Inflammatory macrophage treated with lipopolysaccharide for 1 hour (primary cell): ENCODE measurements around the gene CCDC127.
"Not testable (repeated sequence)": the region's sequence is repeated elsewhere in the genome, so short reads cannot be mapped to it uniquely, and the experiment has no call there.

ENCODE experiments used
- DNase-seq, 2 donors: peaks; one replicate each; pipeline ENCODE4 v3.0.0-alpha.2; 2020 to 2022

The CCDC127 gene

DNA sequence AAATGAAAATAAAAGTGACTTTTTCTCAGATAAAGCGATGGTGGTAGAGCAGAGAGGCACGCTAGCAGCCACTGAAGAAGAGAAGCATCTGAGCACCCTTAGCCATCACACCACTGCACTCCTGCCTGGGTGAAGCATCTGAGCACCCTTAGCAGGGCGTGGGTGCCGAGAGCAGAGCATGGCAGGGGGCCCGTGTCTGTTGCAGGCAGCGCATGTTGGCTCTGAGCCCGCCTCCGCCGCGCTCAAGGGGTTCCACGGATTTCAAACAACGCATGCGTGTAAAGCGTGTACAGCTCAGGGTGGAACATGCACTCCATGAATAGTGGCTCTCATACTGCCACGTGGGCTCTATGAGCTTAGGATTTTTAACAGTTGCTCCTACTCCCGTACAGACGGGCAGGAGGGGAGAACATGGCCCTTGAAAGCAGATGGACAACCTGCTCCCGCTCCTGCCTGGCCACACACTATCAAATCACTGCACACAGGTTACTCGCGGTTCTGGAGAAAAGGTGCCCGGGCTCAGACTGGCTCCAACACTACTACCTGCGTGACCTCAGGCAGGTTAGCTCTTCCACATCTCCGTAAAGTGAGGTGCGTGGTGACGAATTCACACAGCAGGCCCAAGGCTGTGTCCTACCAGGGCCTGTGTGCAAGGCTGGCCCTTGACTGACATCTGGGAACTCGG lies 14.6 kb downstream of the CCDC127 start:
- no peak for DNase-seq

DNA sequence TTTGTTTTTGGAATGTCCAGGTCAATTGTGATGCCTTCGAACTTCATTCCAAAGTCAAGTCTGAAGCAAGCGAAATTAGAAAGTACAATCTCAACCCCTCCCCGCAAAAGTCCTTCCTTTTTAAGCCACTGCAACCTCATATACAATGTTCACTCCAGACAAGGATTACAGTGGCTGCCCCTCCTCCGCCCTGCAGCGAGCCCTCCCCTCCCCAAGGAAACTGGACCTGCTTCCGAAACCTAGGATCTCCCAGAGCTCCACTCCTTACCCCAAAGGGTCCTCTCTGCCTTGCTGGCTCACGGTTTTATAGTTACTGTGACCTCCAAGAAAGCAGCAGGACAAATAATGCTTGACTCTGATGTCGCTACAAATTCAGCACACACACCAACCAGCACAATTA lies 16.3 kb downstream of the CCDC127 start:
- DNase-seq, result no peak

- DNase-seq, result no peak
These were observed 17.0 kb downstream of the CCDC127 start for GRCh38 chr5:200985-201384.

GRCh38 chr5:199950-200645 lies 17.9 kb downstream of the CCDC127 start:
- no peak for DNase-seq

DNA sequence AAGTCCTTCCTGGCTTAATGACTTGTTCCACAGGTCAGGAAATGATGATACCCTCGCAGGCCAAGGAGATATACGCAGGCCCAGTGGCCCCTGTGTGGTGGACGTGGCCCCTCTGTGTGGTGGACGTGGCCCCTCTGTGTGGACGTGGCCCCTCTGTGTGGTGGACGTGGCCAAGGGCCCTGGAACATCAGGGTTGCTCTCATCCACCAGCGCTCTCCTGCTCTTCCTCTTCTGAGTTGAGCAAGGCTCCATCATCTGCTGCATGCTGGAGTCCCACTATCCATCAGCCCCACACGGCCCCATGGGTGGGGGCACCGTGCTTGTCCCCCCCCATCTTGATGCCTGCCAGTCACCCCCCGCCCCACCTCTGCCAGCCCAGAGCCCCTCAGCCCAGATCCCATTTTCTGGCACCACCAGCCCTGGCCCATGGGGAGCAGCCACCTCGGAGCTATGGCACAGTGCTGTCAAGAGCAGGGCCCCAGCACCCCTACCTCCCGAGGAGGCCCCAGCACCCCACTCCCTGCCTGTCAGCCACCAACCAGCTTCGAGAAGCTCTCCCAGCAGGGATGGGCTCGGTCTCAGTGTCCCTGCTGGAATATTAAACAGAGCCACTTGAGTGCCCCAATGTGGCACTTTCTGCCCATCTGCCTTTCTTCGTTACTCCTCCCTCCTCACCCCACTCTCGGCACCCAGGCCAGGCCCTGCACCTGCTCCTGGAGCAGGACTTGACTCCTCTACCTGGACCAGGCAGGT lies 18.6 kb downstream of the CCDC127 start:
- DNase-seq, result no peak

DNA sequence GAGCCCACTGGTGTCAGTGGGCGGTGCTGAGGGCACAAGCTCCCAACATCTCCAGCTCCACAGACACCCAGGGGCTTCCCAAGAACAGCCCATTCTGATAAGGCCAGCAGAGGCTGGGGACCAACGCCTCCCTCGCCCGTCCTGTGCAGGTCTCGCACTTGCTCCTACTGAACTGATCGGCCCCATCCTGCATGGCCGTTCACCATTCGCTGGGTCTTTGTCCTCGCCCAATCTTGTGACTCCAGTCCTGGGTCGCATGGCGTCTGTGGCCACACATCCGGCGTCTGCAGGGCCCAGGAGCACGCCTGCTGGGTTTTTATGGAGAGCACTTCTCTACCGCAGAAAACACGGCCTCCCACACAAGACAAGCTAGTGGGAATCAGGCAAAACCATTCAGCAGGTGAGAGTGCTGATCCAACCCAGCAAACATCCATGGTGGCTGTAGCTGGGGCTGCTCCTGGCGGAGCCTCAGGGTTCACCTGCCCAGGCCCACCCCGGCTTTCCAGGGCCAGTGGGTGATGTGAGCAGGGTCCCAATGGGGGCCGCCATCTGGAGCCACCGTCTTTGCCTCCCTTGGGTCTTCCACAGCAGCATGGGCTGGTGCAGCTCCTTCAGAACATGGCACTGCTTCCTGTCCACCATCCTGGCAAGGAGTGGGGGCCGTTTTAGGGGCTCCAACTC lies 19.3 kb downstream of the CCDC127 start:
- no peak for DNase-seq

- DNase-seq, result no peak
These were observed 20.0 kb downstream of the CCDC127 start for GRCh38 chr5:197892-198489.

- DNase-seq, result not testable (repeated sequence)
These were observed 20.9 kb downstream of the CCDC127 start for GRCh38 chr5:197031-197430.

DNA sequence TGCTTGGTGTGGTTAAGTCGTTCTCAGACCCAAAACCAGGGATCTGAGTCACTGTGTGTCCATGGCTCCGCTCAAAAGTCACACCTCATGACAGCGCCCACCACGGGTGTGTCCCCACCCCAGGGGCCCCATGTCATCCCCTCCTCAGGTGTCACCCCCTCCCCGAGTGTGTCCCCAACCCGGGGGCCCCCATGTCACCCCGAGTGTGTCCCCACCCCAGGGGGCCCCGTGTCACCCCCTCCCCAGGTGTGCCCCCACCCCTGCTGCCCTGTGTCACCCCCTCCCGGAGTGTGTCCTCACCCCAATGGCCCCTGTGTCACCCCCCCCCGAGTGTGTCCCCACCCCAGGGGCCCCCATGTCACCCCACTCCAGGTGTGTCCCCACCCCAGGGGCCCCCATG lies 21.6 kb downstream of the CCDC127 start:
- no peak for DNase-seq

- peak in 1 of 2 donors; percentile 4 for DNase-seq
These were observed 22.4 kb downstream of the CCDC127 start for GRCh38 chr5:195401-196160.

DNA sequence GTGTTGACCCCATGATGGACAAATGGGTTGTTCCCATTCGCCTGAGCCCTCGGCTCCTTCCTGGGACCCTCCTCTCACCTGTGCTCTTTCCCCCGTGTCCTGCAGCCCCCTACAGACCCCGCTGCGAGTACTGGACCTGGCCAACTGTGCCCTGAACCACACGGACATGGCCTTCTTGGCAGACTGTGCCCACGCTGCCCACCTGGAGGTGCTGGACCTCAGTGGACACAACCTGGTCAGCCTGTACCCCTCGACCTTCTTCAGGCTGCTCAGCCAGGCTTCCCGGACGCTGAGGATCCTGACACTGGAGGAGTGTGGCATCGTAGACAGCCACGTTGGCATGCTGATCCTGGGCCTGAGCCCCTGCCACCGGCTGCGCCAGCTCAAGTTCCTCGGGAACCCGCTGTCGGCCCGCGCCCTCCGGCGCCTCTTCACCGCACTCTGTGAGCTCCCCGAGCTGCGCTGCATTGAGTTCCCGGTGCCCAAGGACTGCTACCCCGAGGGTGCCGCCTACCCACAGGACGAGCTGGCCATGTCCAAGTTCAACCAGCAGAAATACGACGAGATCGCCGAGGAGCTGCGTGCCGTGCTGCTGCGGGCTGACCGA lies 23.2 kb downstream of the CCDC127 start:
- DNase-seq, result no peak

- no peak for DNase-seq
These were observed 23.9 kb downstream of the CCDC127 start for GRCh38 chr5:194102-194501.

- no peak for DNase-seq
These were observed 24.8 kb downstream of the CCDC127 start for GRCh38 chr5:192970-193831.

GRCh38 chr5:192691-192969 lies 25.3 kb downstream of the CCDC127 start:
- no peak for DNase-seq

DNA sequence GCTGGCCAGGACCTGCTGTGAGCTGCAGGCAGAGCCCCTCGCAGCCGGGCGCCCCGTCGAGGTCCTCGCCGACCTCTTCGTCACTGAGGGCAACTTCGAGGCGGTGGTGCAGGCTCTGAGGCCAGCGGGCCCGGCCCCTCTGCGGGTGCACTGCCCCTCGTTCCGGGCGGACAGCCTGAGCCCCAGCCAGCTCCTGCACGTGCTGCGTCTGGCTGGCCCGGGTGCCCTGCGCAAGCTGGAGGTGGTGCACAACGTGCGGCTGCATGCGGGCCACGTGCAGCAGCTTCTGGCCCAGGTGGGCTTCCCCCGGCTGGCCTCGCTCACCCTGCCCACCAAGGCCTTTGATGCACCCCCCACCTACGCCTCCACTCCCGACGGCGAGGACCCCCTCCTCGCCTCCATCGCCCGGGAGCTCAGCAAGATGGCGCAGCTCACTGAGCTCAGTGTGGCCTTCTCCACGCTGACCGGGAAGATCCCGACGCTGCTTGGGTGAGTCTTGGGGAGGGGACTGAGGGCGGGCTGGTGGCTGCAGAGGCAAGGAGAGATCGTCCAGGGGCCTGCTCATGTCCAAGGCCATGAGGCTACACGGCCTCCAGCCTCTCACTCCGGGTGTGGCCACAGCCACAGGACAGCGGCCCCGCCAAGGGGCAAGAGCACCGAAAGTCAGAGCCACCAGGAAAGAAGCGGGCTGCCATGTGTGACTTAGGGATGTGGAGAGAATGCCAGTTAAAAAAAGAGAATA lies 25.8 kb downstream of the CCDC127 start:
- DNase-seq, result no peak

DNA sequence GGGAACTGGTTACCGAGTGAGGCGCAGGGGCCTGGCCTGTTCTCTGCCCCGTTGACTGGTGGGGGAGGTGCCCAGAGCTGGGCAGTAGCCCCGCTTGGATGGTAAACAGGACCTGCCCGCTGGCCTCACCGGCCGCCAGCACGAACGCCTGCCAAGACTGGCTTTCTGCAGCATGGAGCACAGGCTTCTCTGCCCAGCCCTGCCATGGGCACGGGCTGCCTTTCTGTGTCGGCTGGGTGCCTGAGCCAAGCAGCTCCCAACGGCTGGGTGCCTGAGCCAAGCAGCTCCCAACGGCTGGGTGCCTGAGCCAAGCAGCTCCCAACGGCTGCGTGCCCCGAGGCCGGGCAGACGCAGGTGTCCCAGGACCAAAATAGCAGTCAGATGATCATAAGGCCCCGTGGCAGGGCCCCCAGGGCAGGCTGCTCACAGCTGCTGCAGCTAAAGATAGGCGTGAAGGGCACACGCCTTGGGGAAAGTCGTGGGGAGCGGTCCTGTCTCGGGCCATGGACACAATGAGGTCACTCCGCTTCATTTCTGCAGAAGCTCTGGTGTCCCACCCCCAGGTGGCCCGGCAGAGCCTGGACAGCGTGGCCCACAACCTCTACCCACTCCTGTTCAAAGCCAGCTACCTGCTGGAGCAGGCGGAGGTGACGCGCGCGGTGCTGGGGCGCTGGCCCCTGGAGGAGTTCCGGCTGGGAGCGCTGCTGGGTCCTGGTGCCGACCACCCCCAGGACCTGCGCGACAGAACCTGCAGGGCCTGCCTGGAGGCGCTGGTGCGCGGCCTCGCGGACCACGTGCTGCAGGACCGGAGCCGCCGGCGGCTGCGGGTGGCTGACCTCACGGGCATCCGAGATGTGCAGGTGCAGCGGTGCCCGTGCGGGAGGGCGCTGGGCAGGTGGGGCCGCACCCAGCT lies 26.7 kb downstream of the CCDC127 start, which contains the start of gene LRRC14B:
TSS of gene LRRC14B (plus strand) at position 460 of the 913 bp plus-strand sequence. CDS start at position 504, 44 bp downstream.
- DNase-seq, result no peak

DNA sequence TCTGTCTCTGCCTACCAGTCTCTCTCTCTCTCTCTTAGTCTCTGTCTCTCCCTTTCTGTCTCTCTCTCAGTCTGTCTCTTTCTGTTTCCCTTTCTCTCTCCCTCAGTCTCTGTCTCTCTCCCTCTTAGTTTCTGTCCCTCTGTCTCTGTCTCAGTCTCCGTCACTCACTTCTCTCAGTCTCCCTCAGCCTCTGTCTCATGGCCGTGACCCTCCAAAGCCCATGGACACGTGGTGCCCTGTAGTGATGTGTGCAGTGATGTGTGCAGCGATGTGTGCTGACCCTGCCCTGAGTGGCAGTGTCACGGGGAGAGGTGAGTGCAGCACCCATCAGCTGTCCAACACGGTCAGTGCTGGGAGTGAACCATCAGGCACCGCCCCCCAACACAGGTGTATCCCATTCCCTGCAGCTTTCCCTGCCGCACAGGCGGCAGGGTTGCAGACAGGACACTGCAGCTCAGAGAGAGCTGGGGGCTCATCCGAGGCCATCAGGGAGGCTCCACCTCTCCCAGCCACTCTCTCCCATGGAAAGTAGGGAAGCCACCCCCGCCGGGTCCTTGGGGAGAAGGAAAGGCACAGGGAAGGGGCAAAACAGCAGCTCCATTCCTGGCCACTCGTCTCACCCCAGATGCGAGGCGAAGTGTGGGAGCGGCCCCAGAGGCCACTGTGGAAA lies 27.5 kb downstream of the CCDC127 start:
- DNase-seq, result no peak

DNA sequence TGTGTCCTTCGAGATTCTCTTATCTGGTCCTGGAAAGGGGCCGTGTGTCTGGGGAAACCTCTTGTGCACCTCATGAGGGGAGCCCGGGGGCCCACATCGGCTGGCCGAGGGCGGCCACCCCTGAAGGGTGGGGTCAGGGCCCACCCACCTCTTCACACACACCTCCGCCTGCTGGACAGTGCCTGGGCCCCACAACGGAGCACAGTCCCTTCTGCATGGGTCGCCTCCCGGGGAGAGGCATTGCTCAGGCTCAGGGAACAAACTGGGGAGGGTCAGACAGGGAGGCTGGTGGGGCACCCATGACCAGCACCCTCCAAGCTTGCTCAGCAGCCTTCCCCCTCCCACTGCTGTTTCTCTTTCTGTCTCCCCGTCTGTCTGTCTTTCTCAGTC lies 28.0 kb downstream of the CCDC127 start:
- DNase-seq, result no peak
